H1 (cell line): ENCODE results near the gene RRP1B.

Experiments
- CHD2 ChIP-seq: IDR thresholded peaks from 2 replicates; pipeline ENCODE4 v1.6.1; 2012; ENCODE audit warnings: low read length, improper control_type of control experiment
- POLR2A ChIP-seq, 2 experiments: IDR thresholded peaks; 1 replicate in 1 of 2; 2 replicates in 1 of 2; pipeline ENCODE4 v1.6.1; 2011; ENCODE audit warnings: low read depth in 2 of 2, low read length in 2 of 2, mild to moderate bottlenecking in 2 of 2; ENCODE audit errors: control extremely low read depth in 1 of 2
- POLR2AphosphoS5 ChIP-seq: IDR thresholded peaks from 2 replicates; pipeline ENCODE4 v1.6.1; 2011; ENCODE audit warnings: low read depth, low read length
- RNF2 ChIP-seq: fragments of 200-900, 300-1000 bp; sonication (generic); IDR thresholded peaks from 2 replicates; pipeline ENCODE4 v1.7.1; 2016; ENCODE audit warnings: borderline replicate concordance, low read depth, mild to moderate bottlenecking, antibody characterized with exemption, low read length; ENCODE audit not compliant: poor library complexity, severe bottlenecking; ENCODE audit errors: missing control alignments
- SP1 ChIP-seq: IDR thresholded peaks from 2 replicates; pipeline ENCODE4 v1.6.1; 2011; ENCODE audit warnings: low read depth, low read length
- TF ChIP-seq, protein P1 (sequence below): IDR thresholded peaks from 2 replicates; pipeline ENCODE4 v1.6.1; 2011; ENCODE audit warnings: low read depth, mild to moderate bottlenecking, low read length; ENCODE audit not compliant: insufficient read depth
- TF ChIP-seq, protein P2 (sequence below), 3 experiments: IDR thresholded peaks; 1 replicate in 2 of 3; 2 replicates in 1 of 3; pipeline versions ENCODE4 v1.5.1 to v1.6.1; 2011; ENCODE audit warnings: low read length in 3 of 3, mild to moderate bottlenecking in 3 of 3, inconsistent platforms in 2 of 3, low read depth in 1 of 3, moderate library complexity in 1 of 3; ENCODE audit not compliant: insufficient read depth in 1 of 3; ENCODE audit errors: control extremely low read depth in 1 of 3

DNA sequence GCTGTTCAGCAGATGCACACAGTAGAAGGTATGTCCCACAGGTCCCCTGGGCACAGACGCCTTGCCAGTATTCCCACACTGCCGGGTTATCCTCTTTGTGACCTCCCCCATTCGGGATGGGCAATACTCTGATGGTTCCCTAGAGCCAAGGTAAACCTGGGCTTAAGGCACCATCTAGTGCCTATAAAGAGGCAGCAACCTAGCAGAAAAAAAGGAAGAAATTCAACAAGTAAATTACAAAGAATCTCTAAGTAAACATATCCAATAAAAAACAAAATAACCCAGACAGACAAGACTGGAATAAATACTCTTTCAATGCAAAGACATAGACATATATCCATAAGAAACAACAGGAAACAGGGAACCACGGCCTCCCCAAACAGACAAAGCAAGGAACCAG is 39.5 kb upstream of the RRP1B start:
- TF ChIP-seq, protein P1, sequence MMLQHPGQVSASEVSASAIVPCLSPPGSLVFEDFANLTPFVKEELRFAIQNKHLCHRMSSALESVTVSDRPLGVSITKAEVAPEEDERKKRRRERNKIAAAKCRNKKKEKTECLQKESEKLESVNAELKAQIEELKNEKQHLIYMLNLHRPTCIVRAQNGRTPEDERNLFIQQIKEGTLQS, result no peak
- TF ChIP-seq POLR2AphosphoS5, result no peak
- TF ChIP-seq, protein P2, sequence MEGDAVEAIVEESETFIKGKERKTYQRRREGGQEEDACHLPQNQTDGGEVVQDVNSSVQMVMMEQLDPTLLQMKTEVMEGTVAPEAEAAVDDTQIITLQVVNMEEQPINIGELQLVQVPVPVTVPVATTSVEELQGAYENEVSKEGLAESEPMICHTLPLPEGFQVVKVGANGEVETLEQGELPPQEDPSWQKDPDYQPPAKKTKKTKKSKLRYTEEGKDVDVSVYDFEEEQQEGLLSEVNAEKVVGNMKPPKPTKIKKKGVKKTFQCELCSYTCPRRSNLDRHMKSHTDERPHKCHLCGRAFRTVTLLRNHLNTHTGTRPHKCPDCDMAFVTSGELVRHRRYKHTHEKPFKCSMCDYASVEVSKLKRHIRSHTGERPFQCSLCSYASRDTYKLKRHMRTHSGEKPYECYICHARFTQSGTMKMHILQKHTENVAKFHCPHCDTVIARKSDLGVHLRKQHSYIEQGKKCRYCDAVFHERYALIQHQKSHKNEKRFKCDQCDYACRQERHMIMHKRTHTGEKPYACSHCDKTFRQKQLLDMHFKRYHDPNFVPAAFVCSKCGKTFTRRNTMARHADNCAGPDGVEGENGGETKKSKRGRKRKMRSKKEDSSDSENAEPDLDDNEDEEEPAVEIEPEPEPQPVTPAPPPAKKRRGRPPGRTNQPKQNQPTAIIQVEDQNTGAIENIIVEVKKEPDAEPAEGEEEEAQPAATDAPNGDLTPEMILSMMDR (IDR thresholded peaks at IDR 0.05; ENCODE audit: control extremely low read depth in 1 of 3, insufficient read depth in 1 of 3, low read depth in 1 of 3, low read length in 3 of 3), result peak in 2 of 3 experiments; percentile 19 to 24; a peak in 2 of 4 replicates
- no peak for TF ChIP-seq CHD2
- TF ChIP-seq RNF2, result no peak
- TF ChIP-seq SP1, result no peak
- TF ChIP-seq POLR2A (IDR thresholded peaks at IDR 0.05; ENCODE audit: control extremely low read depth in 1 of 2, low read depth in 2 of 2, low read length in 2 of 2), result no peak
